G401.6 (cell line): Measurements from ENCODE around the gene EXOSC6.
"Not testable (repeated sequence)": the region's sequence is repeated elsewhere in the genome, so short reads cannot be mapped to it uniquely, and the experiment has no call there.

ENCODE experiments used
- FAIRE-seq: peaks from 2 replicates; lab custom pipeline; 2012; peaks lifted over from hg19 to GRCh38; lab: Jason Lieb, UNC

The EXOSC6 gene

DNA sequence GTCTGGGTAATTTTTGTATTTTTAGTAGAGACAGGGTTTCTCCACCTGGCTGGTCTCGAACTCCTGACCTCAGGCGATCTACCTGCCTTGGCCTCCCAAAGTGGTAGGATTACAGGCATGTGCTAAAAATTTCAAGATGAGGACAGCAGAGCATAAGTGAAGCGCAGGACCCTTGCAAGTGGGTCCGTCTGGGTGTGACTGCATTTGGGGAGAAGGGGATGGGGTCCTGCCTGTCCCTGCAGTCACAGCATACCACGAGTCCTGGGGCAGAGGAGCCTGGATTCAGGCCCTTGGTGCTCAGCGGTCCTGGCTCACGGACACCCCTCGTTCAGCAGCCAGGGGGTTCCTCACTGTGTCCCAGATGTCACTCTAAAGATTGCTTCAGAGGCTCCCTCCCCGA is 53.5 kb downstream of the EXOSC6 start:
- not testable (repeated sequence) for FAIRE-seq

DNA sequence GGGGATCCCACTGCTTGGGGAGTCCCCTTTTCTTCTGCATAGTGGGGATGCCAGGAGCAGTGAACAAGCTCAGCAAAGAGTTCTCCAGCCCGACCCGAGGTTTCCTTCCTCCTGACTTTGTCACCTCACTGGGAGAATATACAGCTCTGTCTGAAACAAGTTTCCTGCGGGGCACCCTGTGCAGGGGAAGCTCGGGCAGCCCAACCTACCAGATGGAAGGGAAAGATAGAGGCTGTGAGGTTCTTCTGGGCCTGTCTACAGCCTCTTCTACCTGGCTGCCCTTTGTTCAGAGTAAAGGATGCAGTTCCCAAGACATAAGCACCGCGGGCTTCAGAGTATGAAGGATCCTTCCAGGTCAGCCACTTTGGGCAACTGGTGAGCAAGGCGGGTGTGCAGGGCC is 54.1 kb downstream of the EXOSC6 start:
- not testable (repeated sequence) for FAIRE-seq
